Panc1 (cell line): ENCODE results near the gene MIA2.

ENCODE experiments used
- CTCF ChIP-seq: fragments of 450-650 bp; IDR thresholded peaks from 2 replicates; pipeline ENCODE4 v1.5.1; 2017; ENCODE audit warnings: mild to moderate bottlenecking
- POLR2AphosphoS5 ChIP-seq: IDR thresholded peaks from 2 replicates; pipeline ENCODE4 v1.6.1; 2012; ENCODE audit warnings: mild to moderate bottlenecking, low read depth, low read length, moderate library complexity
- REST ChIP-seq, 2 experiments: IDR thresholded peaks; 2 replicates each; pipeline ENCODE4 v1.6.1; 2011 to 2012; ENCODE audit warnings: low read depth in 2 of 2, control low read depth in 1 of 2, low read length in 1 of 2, mild to moderate bottlenecking in 1 of 2, moderate library complexity in 1 of 2; ENCODE audit not compliant: insufficient read depth in 1 of 2

DNA sequence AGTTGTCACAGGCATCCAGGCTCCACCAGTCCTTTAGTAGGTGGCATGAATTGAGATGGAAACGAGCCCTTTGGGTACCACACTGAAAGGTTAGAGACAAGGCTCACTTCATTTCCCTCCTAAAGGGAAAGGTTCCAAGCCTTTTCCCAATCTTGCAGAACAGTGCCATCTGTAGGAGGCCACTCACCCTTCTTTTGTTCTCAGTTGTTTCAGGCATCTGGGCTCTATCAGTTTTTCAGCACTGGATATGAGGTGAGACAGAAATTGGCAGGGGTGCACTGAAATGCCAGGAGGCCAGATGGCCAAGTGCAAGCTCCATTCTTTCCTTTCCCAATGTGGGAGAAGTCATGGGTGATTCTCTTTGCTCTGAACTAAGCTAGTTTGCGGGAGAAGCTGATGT is 183.3 kb downstream of the MIA2 start:
- TF ChIP-seq REST (IDR thresholded peaks at IDR 0.05; ENCODE audit: insufficient read depth in 1 of 2, low read depth in 2 of 2, low read length in 1 of 2): no peak
- peak; percentile 19; the same call in 1 of the 2 replicates for TF ChIP-seq CTCF
- no peak for TF ChIP-seq POLR2AphosphoS5
